ENCODE measurements around the gene EEF1AKMT4. TPM values are rescaled to one million over a fixed set of nuclear protein-coding genes. Genes with fewer than 3 reads are reported as not detected.
A peak's percentile ranks its signal among the peaks of the same experiment; 100 is the strongest.

EEF1AKMT4 gene
- total RNA-seq = 10 to 100 TPM in 1 of 2 donors, 1 to 10 TPM in 1; 2.1 to 11.0 TPM
- polyA plus RNA-seq = 10 to 100 TPM; 10.6 to 13.9 TPM

DNA sequence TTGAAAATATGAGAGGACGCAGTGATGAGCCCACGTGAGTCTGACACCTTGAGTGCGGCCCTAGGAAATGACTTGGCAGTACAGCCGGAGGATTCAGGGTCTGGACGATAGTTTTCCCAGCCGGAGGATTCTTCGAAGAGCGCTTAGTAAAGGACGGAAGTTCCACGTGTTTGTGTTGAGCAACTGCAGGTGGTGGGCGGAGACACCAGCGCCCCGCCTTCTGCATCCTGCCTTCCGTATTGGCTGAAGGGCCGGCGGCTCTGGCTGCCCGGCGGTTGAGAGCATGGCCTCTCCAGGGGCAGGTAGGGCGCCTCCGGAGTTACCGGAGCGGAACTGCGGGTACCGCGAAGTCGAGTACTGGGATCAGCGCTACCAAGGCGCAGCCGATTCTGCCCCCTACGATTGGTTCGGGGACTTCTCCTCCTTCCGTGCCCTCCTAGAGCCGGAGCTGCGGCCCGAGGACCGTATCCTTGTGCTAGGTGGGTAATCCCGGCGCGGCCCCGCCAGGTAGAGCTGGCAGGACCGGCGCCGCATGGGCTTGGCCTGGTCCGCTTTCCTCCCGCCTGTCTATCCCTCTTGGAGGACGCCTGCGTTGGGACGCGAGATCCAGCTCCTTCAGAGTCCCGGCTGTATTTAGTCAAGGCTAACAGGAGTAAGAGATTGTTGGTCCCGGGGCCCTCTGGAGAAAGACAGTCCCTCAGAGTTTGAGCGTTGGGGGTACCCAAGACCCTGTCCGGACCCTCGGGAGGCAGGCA lies at the start of gene EEF1AKMT4:
Gene EEF1AKMT4, plus strand, starts transcription at position 261 of the 755 bp plus-strand sequence. Its CDS starts 23 bp downstream, at position 284.
- no peak for TF ChIP-seq FOXA2 (IDR thresholded peaks at IDR 0.05)
- TF ChIP-seq, protein P1, sequence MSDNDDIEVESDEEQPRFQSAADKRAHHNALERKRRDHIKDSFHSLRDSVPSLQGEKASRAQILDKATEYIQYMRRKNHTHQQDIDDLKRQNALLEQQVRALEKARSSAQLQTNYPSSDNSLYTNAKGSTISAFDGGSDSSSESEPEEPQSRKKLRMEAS (IDR thresholded peaks at IDR 0.05) = peak; percentile 99
- TF ChIP-seq, protein P2, sequence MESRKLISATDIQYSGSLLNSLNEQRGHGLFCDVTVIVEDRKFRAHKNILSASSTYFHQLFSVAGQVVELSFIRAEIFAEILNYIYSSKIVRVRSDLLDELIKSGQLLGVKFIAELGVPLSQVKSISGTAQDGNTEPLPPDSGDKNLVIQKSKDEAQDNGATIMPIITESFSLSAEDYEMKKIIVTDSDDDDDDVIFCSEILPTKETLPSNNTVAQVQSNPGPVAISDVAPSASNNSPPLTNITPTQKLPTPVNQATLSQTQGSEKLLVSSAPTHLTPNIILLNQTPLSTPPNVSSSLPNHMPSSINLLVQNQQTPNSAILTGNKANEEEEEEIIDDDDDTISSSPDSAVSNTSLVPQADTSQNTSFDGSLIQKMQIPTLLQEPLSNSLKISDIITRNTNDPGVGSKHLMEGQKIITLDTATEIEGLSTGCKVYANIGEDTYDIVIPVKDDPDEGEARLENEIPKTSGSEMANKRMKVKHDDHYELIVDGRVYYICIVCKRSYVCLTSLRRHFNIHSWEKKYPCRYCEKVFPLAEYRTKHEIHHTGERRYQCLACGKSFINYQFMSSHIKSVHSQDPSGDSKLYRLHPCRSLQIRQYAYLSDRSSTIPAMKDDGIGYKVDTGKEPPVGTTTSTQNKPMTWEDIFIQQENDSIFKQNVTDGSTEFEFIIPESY (IDR thresholded peaks at IDR 0.05) = peak; percentile 8
- peak; percentile 82 for TF ChIP-seq YY1 (IDR thresholded peaks at IDR 0.05)
- peak in 1 of 2 donors; percentile 5 for TF ChIP-seq HNF4A (conservative IDR thresholded peaks at IDR 0.05)
- TF ChIP-seq, protein P3, sequence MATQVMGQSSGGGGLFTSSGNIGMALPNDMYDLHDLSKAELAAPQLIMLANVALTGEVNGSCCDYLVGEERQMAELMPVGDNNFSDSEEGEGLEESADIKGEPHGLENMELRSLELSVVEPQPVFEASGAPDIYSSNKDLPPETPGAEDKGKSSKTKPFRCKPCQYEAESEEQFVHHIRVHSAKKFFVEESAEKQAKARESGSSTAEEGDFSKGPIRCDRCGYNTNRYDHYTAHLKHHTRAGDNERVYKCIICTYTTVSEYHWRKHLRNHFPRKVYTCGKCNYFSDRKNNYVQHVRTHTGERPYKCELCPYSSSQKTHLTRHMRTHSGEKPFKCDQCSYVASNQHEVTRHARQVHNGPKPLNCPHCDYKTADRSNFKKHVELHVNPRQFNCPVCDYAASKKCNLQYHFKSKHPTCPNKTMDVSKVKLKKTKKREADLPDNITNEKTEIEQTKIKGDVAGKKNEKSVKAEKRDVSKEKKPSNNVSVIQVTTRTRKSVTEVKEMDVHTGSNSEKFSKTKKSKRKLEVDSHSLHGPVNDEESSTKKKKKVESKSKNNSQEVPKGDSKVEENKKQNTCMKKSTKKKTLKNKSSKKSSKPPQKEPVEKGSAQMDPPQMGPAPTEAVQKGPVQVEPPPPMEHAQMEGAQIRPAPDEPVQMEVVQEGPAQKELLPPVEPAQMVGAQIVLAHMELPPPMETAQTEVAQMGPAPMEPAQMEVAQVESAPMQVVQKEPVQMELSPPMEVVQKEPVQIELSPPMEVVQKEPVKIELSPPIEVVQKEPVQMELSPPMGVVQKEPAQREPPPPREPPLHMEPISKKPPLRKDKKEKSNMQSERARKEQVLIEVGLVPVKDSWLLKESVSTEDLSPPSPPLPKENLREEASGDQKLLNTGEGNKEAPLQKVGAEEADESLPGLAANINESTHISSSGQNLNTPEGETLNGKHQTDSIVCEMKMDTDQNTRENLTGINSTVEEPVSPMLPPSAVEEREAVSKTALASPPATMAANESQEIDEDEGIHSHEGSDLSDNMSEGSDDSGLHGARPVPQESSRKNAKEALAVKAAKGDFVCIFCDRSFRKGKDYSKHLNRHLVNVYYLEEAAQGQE (IDR thresholded peaks at IDR 0.05) = peak; percentile 53
- no peak for TF ChIP-seq NR2F2 (IDR thresholded peaks at IDR 0.05)
- no peak for TF ChIP-seq EGR1 (IDR thresholded peaks at IDR 0.05; ENCODE audit: low read depth in 2 of 2)
- peak; percentile 28 to 53 for TF ChIP-seq RAD21 (IDR thresholded peaks at IDR 0.05)
- TF ChIP-seq, protein P4, sequence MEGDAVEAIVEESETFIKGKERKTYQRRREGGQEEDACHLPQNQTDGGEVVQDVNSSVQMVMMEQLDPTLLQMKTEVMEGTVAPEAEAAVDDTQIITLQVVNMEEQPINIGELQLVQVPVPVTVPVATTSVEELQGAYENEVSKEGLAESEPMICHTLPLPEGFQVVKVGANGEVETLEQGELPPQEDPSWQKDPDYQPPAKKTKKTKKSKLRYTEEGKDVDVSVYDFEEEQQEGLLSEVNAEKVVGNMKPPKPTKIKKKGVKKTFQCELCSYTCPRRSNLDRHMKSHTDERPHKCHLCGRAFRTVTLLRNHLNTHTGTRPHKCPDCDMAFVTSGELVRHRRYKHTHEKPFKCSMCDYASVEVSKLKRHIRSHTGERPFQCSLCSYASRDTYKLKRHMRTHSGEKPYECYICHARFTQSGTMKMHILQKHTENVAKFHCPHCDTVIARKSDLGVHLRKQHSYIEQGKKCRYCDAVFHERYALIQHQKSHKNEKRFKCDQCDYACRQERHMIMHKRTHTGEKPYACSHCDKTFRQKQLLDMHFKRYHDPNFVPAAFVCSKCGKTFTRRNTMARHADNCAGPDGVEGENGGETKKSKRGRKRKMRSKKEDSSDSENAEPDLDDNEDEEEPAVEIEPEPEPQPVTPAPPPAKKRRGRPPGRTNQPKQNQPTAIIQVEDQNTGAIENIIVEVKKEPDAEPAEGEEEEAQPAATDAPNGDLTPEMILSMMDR (IDR thresholded peaks at IDR 0.05; ENCODE audit: low read depth, low read length, missing input control) = peak; percentile 51
- no peak for TF ChIP-seq FOXA1 (IDR thresholded peaks at IDR 0.05)
- peak; percentile 15 to 21 for TF ChIP-seq RXRA (IDR thresholded peaks at IDR 0.05)
- TF ChIP-seq SP1 (IDR thresholded peaks at IDR 0.05) = peak; percentile 62
- no peak for TF ChIP-seq TAF1 (conservative IDR thresholded peaks at IDR 0.05)
- TF ChIP-seq GABPA (IDR thresholded peaks at IDR 0.05 in 1 of 2, conservative IDR thresholded peaks at IDR 0.05 in 1 of 2) = peak; percentile 80 to 89
- TF ChIP-seq HNF4G (IDR thresholded peaks at IDR 0.05) = no peak
- WGBS = under 1% methylated on average over 54 of the region's 54 CpGs

More for the DNA sequence above, at the start of gene EEF1AKMT4:
- Histone ChIP-seq H3K9me3 (ENCODE audit: control insufficient read depth in 4 of 4, low read length in 3 of 4) (no peaks in the 10 kb centered on the region), H3K9ac (ENCODE audit: low read depth in 1 of 2, low read length in 2 of 2) (peak within 1 kb of the TSS; percentile 89 to 96), H3K36me3 (ENCODE audit: control insufficient read depth in 4 of 4, insufficient read depth in 3 of 4, low read depth in 1 of 4, low read length in 3 of 4) (peaks cover 3 to 12% (median 7%) of the 10 kb centered on the region in 4 donors), H3K27me3 (ENCODE audit: control insufficient read depth in 4 of 4, insufficient read depth in 4 of 4, low read length in 3 of 4) (no peaks in the 10 kb centered on the region), H3K4me3 (ENCODE audit: low read depth in 1 of 3, low read length in 3 of 3) (peak within 1 kb of the TSS; percentile 82 to 100 (median 100)), H3K27ac (ENCODE audit: low read depth in 1 of 2, low read length in 2 of 2) (peak within 1 kb of the TSS; percentile 96), H3K4me1 (ENCODE audit: control insufficient read depth in 4 of 4, insufficient read depth in 4 of 4, low read length in 3 of 4) (peaks cover 0 to 22% (median 16%) of the 10 kb centered on the region in 4 donors)
- DNase-seq (ENCODE audit: low spot score) = peak; percentile 96
